H1 (cell line): ENCODE data around the gene GAPT. TPM values are rescaled to one million over a fixed set of nuclear protein-coding genes. Genes with fewer than 3 reads are reported as not detected.

Experiments
- CTCF ChIA-PET: fragments of 300-600 bp; sonication (Branson Sonifier 250); formaldehyde crosslinking; loops from one replicate; lab custom pipeline; 2021; ENCODE audit not compliant: partially characterized antibody; lab: Charles Lee
- POLR2A ChIA-PET: fragments of 300-600 bp; sonication (Branson Sonifier 250); formaldehyde crosslinking; loops from one replicate; lab custom pipeline; 2021; ENCODE audit warnings: inconsistent platforms; ENCODE audit not compliant: partially characterized antibody; lab: Charles Lee
- DNase-seq, 2 experiments: peaks; one replicate each; pipeline versions ENCODE4 v3.0.0 to v3.0.0-alpha.2; 2010 to 2022; ENCODE audit warnings: low spot score in 2 of 2, low read depth in 1 of 2, mixed read lengths in 1 of 2
- FAIRE-seq: peaks from 2 replicates; lab custom pipeline; 2011; peaks lifted over from hg19 to GRCh38; lab: Jason Lieb, UNC
- H2AFZ ChIP-seq: 2 replicates; pipeline ENCODE4 v1.8.1; 2012; ENCODE audit warnings: low read length, inconsistent platforms
- H2AK5ac ChIP-seq: 2 replicates; pipeline ENCODE4 v1.6.1; 2013; ENCODE audit warnings: low read depth, low read length
- H2BK120ac ChIP-seq: replicated peaks from 2 replicates; pipeline ENCODE3; 2013; ENCODE audit warnings: low read depth, low read length, inconsistent platforms
- H2BK12ac ChIP-seq: 2 replicates; pipeline ENCODE4 v1.6.1; 2013; ENCODE audit warnings: low read depth, low read length
- H2BK15ac ChIP-seq: 2 replicates; pipeline ENCODE4 v1.6.1; 2013; ENCODE audit warnings: low read length
- H2BK20ac ChIP-seq: 2 replicates; pipeline ENCODE4 v1.6.1; 2013; ENCODE audit warnings: low read length
- H2BK5ac ChIP-seq: 2 replicates; pipeline ENCODE4 v1.6.1; 2013; ENCODE audit warnings: low read depth, low read length
- H3K14ac ChIP-seq: 2 replicates; pipeline ENCODE4 v1.6.1; 2013; ENCODE audit warnings: inconsistent platforms; ENCODE audit not compliant: insufficient read length
- H3K18ac ChIP-seq: 2 replicates; pipeline ENCODE4 v1.6.1; 2013; ENCODE audit warnings: low read length; ENCODE audit errors: extremely low read depth
- H3K23ac ChIP-seq: 2 replicates; pipeline ENCODE4 v1.6.1; 2013; ENCODE audit warnings: inconsistent platforms; ENCODE audit not compliant: insufficient read length
- H3K23me2 ChIP-seq: 2 replicates; pipeline ENCODE4 v1.6.1; 2013; ENCODE audit warnings: low read depth, low read length
- H3K27ac ChIP-seq: 2 replicates; pipeline ENCODE4 v1.6.1; 2011; ENCODE audit warnings: low read depth, low read length, inconsistent platforms
- H3K27me3 ChIP-seq, 4 experiments: replicated peaks in 1 of 4; 1 replicate in 1 of 4; 2 replicates in 3 of 4; pipeline versions ENCODE4 v1.6.1 to v1.8.1; 2011 to 2013; ENCODE audit warnings: low read length in 3 of 4, mild to moderate bottlenecking in 3 of 4, inconsistent platforms in 2 of 4, mixed read lengths in 2 of 4, moderate library complexity in 1 of 4; ENCODE audit not compliant: control insufficient read depth in 3 of 4, insufficient read depth in 3 of 4; ENCODE audit errors: extremely low read depth in 1 of 4
- H3K36me3 ChIP-seq, 4 experiments: 2 replicates each; pipeline versions ENCODE4 v1.6.1 to v1.8.1; 2011 to 2013; ENCODE audit warnings: mild to moderate bottlenecking in 4 of 4, low read length in 3 of 4, moderate library complexity in 2 of 4, control low read depth in 1 of 4, inconsistent platforms in 1 of 4; ENCODE audit not compliant: insufficient read depth in 4 of 4, control insufficient read depth in 2 of 4
- H3K4ac ChIP-seq: replicated peaks from 2 replicates; pipeline ENCODE3; 2013; ENCODE audit warnings: low read length, low read depth, mixed read lengths, inconsistent platforms; ENCODE audit not compliant: insufficient read length
- H3K4me1 ChIP-seq, 4 experiments: replicated peaks in 1 of 4; 1 replicate in 1 of 4; 2 replicates in 3 of 4; pipeline versions ENCODE4 v1.6.1 to v1.8.1; 2011 to 2013; ENCODE audit warnings: low read length in 3 of 4, inconsistent platforms in 2 of 4, mixed read lengths in 1 of 4; ENCODE audit not compliant: insufficient read depth in 4 of 4, control insufficient read depth in 3 of 4
- H3K4me2 ChIP-seq, 2 experiments: 2 replicates each; pipeline versions ENCODE4 v1.6.1 to v1.8.1; 2011 to 2013; ENCODE audit warnings: low read depth in 2 of 2, low read length in 2 of 2, control low read depth in 1 of 2, inconsistent platforms in 1 of 2, mild to moderate bottlenecking in 1 of 2; ENCODE audit not compliant: insufficient read depth in 1 of 2
- H3K4me3 ChIP-seq, 4 experiments: fragments of 200-600, 300-600 bp in 1 of 4; sonication (generic), shearing (Covaris generic), sonication (Bioruptor Twin) in 1 of 4; 2 replicates each; pipeline versions ENCODE4 v1.5.1 to v1.8.1; 2011 to 2016; ENCODE audit warnings: low read length in 4 of 4, low read depth in 3 of 4, control low read depth in 2 of 4, inconsistent platforms in 2 of 4, mild to moderate bottlenecking in 2 of 4, mixed read lengths in 1 of 4, moderate library complexity in 1 of 4; ENCODE audit not compliant: insufficient read depth in 2 of 4; ENCODE audit errors: extremely low read depth in 1 of 4
- H3K56ac ChIP-seq: replicated peaks from 2 replicates; pipeline ENCODE3; 2013; ENCODE audit warnings: low read depth, mild to moderate bottlenecking, mixed read lengths, low read length, inconsistent platforms; ENCODE audit not compliant: insufficient read length
- H3K79me1 ChIP-seq: 2 replicates; pipeline ENCODE4 v1.6.1; 2013; ENCODE audit warnings: low read depth, low read length, control low read depth
- H3K79me2 ChIP-seq, 2 experiments: 2 replicates each; pipeline versions ENCODE4 v1.6.1 to v1.8.1; 2012 to 2013; ENCODE audit warnings: low read length in 2 of 2, mild to moderate bottlenecking in 2 of 2, inconsistent platforms in 1 of 2; ENCODE audit not compliant: insufficient read depth in 2 of 2, control insufficient read depth in 1 of 2
- H3K9ac ChIP-seq, 4 experiments: replicated peaks in 1 of 4; 1 replicate in 1 of 4; 2 replicates in 3 of 4; pipeline versions ENCODE4 v1.6.1 to v1.8.1; 2011 to 2013; ENCODE audit warnings: low read depth in 3 of 4, low read length in 3 of 4, control low read depth in 2 of 4, mild to moderate bottlenecking in 2 of 4, moderate library complexity in 2 of 4, inconsistent platforms in 1 of 4; ENCODE audit errors: extremely low read depth in 1 of 4
- H3K9me3 ChIP-seq, 2 experiments: 2 replicates each; pipeline versions ENCODE4 v1.6.1 to v1.8.1; 2012 to 2013; ENCODE audit warnings: mild to moderate bottlenecking in 2 of 2, moderate library complexity in 2 of 2, control low read depth in 1 of 2, inconsistent platforms in 1 of 2, low read depth in 1 of 2, low read length in 1 of 2, mixed read lengths in 1 of 2; ENCODE audit not compliant: insufficient read depth in 2 of 2
- H4K20me1 ChIP-seq, 2 experiments: replicated peaks in 1 of 2; 2 replicates each; pipeline versions ENCODE3 to v1.8.1; 2011 to 2013; ENCODE audit warnings: inconsistent platforms in 2 of 2, low read length in 2 of 2, mild to moderate bottlenecking in 1 of 2; ENCODE audit not compliant: insufficient read depth in 2 of 2, control insufficient read depth in 1 of 2
- H4K5ac ChIP-seq: 2 replicates; pipeline ENCODE4 v1.6.1; 2013; ENCODE audit warnings: low read length, low read depth, mixed read lengths, inconsistent platforms; ENCODE audit not compliant: insufficient read length
- H4K8ac ChIP-seq: 2 replicates; pipeline ENCODE4 v1.8.0; 2013; ENCODE audit warnings: mild to moderate bottlenecking, moderate library complexity, low read length, inconsistent platforms; ENCODE audit not compliant: insufficient read depth; ENCODE audit errors: extremely low read depth
- H4K91ac ChIP-seq: replicated peaks from 2 replicates; pipeline ENCODE3; 2013; ENCODE audit warnings: low read length, mixed read lengths, inconsistent platforms; ENCODE audit not compliant: insufficient read length
- CTCF ChIP-seq, 3 experiments: IDR thresholded peaks; 1 replicate in 2 of 3; 2 replicates in 1 of 3; pipeline versions ENCODE4 v1.5.1 to v1.6.1; 2011; ENCODE audit warnings: low read length in 3 of 3, mild to moderate bottlenecking in 3 of 3, inconsistent platforms in 2 of 3, low read depth in 1 of 3, moderate library complexity in 1 of 3; ENCODE audit not compliant: insufficient read depth in 1 of 3; ENCODE audit errors: control extremely low read depth in 1 of 3
- GABPA ChIP-seq: IDR thresholded peaks from 2 replicates; pipeline ENCODE4 v1.6.1; 2011; ENCODE audit warnings: mild to moderate bottlenecking, low read length, moderate library complexity, borderline replicate concordance; ENCODE audit not compliant: insufficient read depth
- RAD21 ChIP-seq, 2 experiments: IDR thresholded peaks in 1 of 2; conservative IDR thresholded peaks in 1 of 2; 2 replicates each; pipeline ENCODE4 v1.6.1; 2011; ENCODE audit warnings: low read depth in 2 of 2, low read length in 2 of 2, improper control_type of control experiment in 1 of 2, inconsistent platforms in 1 of 2, mild to moderate bottlenecking in 1 of 2, moderate library complexity in 1 of 2
- WGBS, 2 experiments: shearing (Covaris generic) in 1 of 2; methylation state at CpG; one replicate each; pipeline versions ENCODE4 v1.1.6 to v1.1.7; 2013 to 2015; ENCODE audit warnings: low lambda C conversion rate in 2 of 2, mixed read lengths in 2 of 2, inconsistent platforms in 1 of 2, low coverage in 1 of 2, missing lambda C conversion rate in 1 of 2; ENCODE audit not compliant: insufficient replicate concordance in 2 of 2, insufficient coverage in 1 of 2, insufficient read length in 1 of 2; ENCODE audit errors: extremely low coverage in 1 of 2, missing lambda C conversion rate in 1 of 2; 5-methylcytosine and 5-hydroxymethylcytosine counted together
- polyA plus RNA-seq, 7 experiments: library from polyadenylated mRNA; depleted of rRNA in 3 of 7; stranded (reverse) in 5 of 7; unstranded in 2 of 7; fragments of >200 nt in 5 of 7; fragments of 200-250 nt in 2 of 7; gene quantifications; 1 replicate in 5 of 7; 2 replicates in 1 of 7; 4 replicates in 1 of 7; pipeline versions ENCODE4 v1.2.1 to v1.2.3, GENCODE V29; 2011 to 2013; ENCODE audit warnings: missing spikeins in 2 of 7, mixed read lengths in 2 of 7
- total RNA-seq: library from RNA; stranded (reverse); fragmentation: NEBNext Ultra II Directional; extraction: Animal tissue kit (Norgen Biotek cat#: 25700); gene quantifications from 2 replicates; pipeline ENCODE4 v1.2.1, GENCODE V29; 2021

Gene GAPT
- total and polyA plus RNA-seq, 2 of the 8 experiments (the other 6 are each of a cell fraction or from before 2014, with no cell fraction given) = not detected

GRCh38 chr5:58498340-58498942 lies 7.2 kb downstream of the GAPT start:
- H2AFZ ChIP-seq = no peak overlapping the region
- no peak overlapping the region for H3K27ac ChIP-seq
- H2BK12ac ChIP-seq = no peak overlapping the region
- no peaks in the 10 kb centered on the region for H3K4me1 ChIP-seq
- no peak overlapping the region for H3K56ac ChIP-seq
- ChIA-PET POLR2A (no interaction called here), CTCF (interaction anchor here (0.8 to 10.1 kb wide), 44 partner anchors 10 to 1082 kb away, joined by 3 to 201 read pairs (median 4); partner anchors contain the start of gene PLK2)
- peak; percentile 10 to 66 for DNase-seq
- peaks cover 0 to 1% (median 0%) of the 10 kb centered on the region in 4 experiments; a peak in 1 of 7 replicates for H3K27me3 ChIP-seq
- H3K14ac ChIP-seq = no peak overlapping the region
- no peak overlapping the region for H2BK15ac ChIP-seq
- no peak overlapping the region for H3K23ac ChIP-seq
- no peaks in the 10 kb centered on the region for H3K36me3 ChIP-seq
- no peaks in the 10 kb centered on the region for H3K79me2 ChIP-seq
- no peak overlapping the region for H2AK5ac ChIP-seq
- H3K9me3 ChIP-seq = no peaks in the 10 kb centered on the region
- H3K4me2 ChIP-seq = no peak overlapping the region
- TF ChIP-seq GABPA (no peak), CTCF (IDR thresholded peaks at IDR 0.05; ENCODE audit: control extremely low read depth in 1 of 3, insufficient read depth in 1 of 3, low read depth in 1 of 3, low read length in 3 of 3) (peak in 2 of 3 experiments; percentile 61 to 72; a peak in 2 of 4 replicates), RAD21 (IDR thresholded peaks at IDR 0.05 in 1 of 2, conservative IDR thresholded peaks at IDR 0.05 in 1 of 2; ENCODE audit: low read depth in 2 of 2, low read length in 2 of 2) (peak; percentile 76)
- no peaks in the 10 kb centered on the region for H3K79me1 ChIP-seq
- peak; percentile 87 for FAIRE-seq
- H2BK120ac ChIP-seq = no peak overlapping the region
- no peak overlapping the region for H3K4ac ChIP-seq
- H2BK5ac ChIP-seq = no peak overlapping the region
- no peak overlapping the region for H2BK20ac ChIP-seq
- H4K8ac ChIP-seq = no peak overlapping the region
- WGBS, 2 experiments = 48% methylated on average over 2 of the region's 2 CpGs; no CpG with 5 or more reads in 1 of the 2 experiments
- H3K9ac ChIP-seq = no peak overlapping the region
- no peak overlapping the region for H3K18ac ChIP-seq
- no peak overlapping the region for H4K91ac ChIP-seq
- H4K5ac ChIP-seq = no peak overlapping the region
- no peak overlapping the region for H3K4me3 ChIP-seq
- no peaks in the 10 kb centered on the region for H4K20me1 ChIP-seq
- no peaks in the 10 kb centered on the region for H3K23me2 ChIP-seq
